Subcutaneous adipose tissue (tissue), 4 donors: Measurements from ENCODE around the gene USP15. TPM values are rescaled to one million over a fixed set of nuclear protein-coding genes. Genes with fewer than 3 reads are reported as not detected.

Experiments used
- total RNA-seq, 4 donors: library from RNA; depleted of rRNA; stranded (reverse); fragments of >200 nt; gene quantifications; one replicate each; pipeline ENCODE4 v1.1.0, GENCODE V29; 2016
- TF ChIP-seq, protein P1 (sequence below): fragments of 450-650 bp; IDR thresholded peaks from one replicate; pipeline ENCODE4 v1.5.1; 2016; ENCODE audit warnings: low read depth, mild to moderate bottlenecking, control low read depth, antibody characterized with exemption, moderate library complexity

Gene USP15
- total RNA-seq, 4 donors from 2014 or later: 88.5 to 288 (median 158) TPM

DNA sequence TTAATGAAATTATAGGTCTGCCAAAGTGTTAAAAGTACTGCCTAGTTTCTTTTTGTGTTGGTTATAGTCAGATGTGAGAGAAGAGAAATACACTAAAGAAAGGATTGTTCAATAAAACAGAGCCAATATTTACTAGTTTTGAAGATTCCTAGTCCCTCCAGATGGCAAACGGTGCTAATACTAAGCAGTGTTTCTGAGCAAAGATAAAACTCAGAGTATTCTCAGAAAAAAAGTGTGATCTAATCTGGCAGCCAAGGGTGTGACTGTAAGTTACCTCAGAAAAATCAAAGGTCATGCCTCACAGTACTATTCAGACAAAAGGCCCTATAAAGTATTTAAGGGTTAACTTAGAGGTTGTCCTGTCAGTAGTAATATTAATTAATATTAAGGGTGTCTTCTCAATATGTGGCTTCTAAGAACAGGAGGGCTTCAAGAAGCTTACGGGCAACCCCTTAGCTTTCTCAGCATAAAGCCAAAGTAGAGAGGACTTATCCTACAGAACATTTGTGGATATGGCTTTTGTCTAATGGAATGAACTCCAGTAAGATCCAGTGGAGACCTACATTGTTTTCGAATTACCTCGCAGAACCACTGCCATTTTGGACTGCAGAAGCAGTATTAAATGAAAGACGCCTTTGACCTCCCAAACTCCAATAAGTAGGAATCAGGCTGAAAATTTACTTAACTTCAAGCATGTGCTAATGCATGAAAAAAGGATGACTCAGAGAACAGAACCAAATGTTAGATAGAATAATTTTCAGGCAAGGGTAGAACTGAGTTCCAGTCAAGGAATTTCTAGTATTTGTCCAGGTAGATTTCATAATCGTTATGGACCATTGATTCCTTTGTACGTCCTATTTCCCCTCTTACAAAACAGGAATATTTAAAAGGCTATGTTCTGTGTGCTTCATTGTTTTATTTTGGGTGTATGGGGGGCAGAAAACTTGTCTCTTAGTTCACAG, 46.6 kb downstream of the USP15 start:
- TF ChIP-seq, protein P1, sequence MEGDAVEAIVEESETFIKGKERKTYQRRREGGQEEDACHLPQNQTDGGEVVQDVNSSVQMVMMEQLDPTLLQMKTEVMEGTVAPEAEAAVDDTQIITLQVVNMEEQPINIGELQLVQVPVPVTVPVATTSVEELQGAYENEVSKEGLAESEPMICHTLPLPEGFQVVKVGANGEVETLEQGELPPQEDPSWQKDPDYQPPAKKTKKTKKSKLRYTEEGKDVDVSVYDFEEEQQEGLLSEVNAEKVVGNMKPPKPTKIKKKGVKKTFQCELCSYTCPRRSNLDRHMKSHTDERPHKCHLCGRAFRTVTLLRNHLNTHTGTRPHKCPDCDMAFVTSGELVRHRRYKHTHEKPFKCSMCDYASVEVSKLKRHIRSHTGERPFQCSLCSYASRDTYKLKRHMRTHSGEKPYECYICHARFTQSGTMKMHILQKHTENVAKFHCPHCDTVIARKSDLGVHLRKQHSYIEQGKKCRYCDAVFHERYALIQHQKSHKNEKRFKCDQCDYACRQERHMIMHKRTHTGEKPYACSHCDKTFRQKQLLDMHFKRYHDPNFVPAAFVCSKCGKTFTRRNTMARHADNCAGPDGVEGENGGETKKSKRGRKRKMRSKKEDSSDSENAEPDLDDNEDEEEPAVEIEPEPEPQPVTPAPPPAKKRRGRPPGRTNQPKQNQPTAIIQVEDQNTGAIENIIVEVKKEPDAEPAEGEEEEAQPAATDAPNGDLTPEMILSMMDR: no peak

DNA sequence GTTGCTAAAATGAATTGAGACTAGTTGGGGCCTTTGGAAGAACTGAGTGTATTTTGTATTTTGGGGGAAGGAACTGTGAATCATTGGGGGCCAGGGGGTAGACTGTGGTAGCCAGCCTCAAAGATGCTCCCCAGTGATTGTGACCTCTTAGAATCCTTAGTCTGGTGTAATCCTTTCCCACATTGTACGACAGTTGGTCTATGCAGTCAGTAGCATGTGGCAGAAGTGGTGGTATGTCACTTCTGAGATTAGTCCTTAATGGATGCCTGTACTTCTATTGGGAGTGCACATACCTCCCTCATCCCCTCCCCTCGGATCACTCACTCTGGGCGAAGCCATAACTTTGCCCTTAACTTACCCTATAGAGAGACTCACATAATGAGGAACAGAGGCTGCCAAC, 48.0 kb downstream of the USP15 start:
- TF ChIP-seq, protein P1: no peak

DNA sequence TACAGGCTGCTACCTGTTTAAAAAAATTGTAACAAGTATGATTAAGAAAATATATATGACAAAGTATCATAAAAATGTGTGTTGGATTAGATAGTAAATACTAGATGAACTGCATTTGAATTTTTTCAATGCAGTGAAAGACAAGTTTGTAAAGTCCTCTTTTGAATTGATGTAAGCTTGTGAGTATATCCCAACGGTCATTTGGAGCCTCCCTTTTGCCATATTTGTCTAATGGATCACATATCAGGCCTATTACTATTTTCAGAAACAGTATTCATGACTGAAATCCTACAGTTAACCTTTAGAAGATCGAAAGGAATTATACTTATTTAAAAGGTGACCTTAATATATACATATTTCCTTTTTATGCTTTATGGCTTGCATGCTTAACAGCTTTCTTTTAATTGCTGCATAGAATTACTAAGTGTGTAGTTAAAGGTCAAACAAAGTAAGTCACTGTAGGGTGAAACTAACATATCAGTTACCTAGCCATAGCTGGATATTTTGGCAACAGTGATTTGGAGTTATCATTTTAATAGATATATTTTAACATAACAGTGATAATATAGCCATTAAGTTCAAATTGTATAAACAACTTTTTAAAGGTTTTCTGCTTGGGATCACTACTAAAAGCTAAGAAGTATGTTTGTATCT, 53.6 kb downstream of the USP15 start:
- TF ChIP-seq, protein P1: no peak

DNA sequence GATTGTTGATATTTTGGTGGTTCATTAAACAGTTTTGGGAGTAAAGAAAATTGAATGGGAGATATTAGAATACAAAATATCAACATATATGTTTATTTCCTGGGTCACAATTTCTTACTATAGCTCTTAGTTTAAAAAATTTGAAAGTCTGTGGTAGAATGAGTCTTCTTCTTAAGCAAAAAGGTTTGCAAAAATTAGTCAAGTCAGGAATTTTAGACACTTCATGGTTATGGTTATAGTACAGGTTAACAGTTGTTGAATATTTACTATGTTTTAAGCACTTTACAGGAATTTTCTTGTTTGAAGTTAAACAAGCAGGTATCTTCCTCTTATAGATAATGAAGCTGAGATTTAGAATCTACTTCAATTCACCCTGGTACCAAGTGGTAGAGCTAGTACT, 56.8 kb downstream of the USP15 start:
- TF ChIP-seq, protein P1: no peak

DNA sequence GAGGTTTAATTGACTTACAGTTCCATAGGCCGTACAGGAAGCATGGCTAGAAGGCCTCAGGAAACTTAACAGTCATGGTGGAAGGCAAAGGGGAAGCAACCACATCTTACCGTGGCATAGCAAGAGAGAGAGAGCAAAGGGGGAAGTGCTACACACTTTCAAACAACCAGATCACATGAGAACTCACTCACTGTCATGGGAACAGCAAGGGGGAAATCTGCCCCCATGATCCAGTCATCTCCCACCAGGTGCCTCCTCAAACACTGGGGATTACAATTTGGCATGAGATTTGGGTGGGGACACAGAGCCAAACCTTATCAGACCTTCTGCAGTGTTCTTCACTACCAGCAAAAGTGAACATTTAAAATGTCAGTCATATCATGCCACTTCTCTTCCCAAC, 58.9 kb downstream of the USP15 start:
- TF ChIP-seq, protein P1: no peak

DNA sequence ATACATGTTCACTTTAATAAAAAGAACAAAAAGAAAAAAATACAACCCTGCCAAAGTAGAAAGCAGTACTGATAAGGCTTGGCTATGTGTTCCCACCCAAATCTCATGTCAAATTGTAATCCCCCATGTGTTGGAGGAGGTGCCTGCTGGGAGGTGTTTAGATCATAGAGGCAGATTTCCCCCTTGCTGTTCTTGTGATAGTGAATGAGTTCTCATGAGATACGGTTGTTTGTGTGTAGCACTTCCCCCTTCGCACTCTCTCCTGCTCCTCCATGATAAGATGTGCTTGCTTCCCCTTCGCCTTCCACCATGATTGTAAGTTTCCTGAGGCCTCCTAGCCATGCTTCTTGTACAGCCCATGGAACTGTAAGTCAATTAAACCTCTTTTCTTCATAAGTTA, 59.9 kb downstream of the USP15 start:
- TF ChIP-seq, protein P1: no peak

DNA sequence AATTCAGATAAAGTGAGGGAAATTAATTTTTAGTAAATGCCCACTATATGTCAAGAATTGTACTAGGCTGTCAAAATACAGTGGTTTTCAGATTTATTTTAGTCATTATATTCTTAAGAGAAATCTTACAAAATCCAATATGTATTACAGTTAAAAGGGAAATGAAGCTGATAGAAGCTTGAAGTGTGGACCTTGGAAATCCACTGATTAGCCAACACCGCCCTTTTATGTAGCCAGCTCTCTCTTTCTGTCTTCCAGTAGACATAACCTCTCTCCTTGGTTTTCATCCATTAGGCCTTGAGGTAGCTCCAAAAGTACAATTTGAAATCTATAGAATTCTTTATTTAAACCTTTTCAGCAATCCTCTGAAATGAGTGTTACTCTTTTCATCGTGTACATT, 63.2 kb downstream of the USP15 start:
- TF ChIP-seq, protein P1: no peak
